ENCODE measurements around the gene ABCA8.

ABCA8 gene

GRCh38 chr17:68822719-68823289, 132.4 kb downstream of the ABCA8 start:
- no peak for DNase-seq (ENCODE audit: low spot score)

- DNase-seq (ENCODE audit: low spot score): no peak
Observed at GRCh38 chr17:68821860-68822696, 133.1 kb downstream of the ABCA8 start.

GRCh38 chr17:68820825-68821481, 134.2 kb downstream of the ABCA8 start:
- no peak for DNase-seq (ENCODE audit: low spot score)

GRCh38 chr17:68820476-68820824, 134.7 kb downstream of the ABCA8 start:
- no peak for DNase-seq (ENCODE audit: low spot score)

GRCh38 chr17:68819465-68819864, 135.7 kb downstream of the ABCA8 start:
- DNase-seq (ENCODE audit: low spot score): no peak
